BLaER1 (cell line): Measurements from ENCODE around the gene ACTRT2.

ENCODE experiments used
- H3K27ac ChIP-seq: shearing (Covaris generic); formaldehyde crosslinking; 2 replicates; pipeline ENCODE4 v1.8.1; 2022
- H3K27me3 ChIP-seq: shearing (Covaris generic); formaldehyde crosslinking; 2 replicates; pipeline ENCODE4 v1.8.1; 2022
- H3K36me3 ChIP-seq: shearing (Covaris generic); formaldehyde crosslinking; 2 replicates; pipeline ENCODE4 v1.8.1; 2022
- H3K4me1 ChIP-seq: shearing (Covaris generic); formaldehyde crosslinking; 2 replicates; pipeline ENCODE4 v1.8.1; 2022
- H3K4me2 ChIP-seq: shearing (Covaris generic); formaldehyde crosslinking; 2 replicates; pipeline ENCODE4 v1.8.1; 2022
- H3K4me3 ChIP-seq: shearing (Covaris generic); formaldehyde crosslinking; 2 replicates; pipeline ENCODE4 v1.8.1; 2022
- H3K9ac ChIP-seq: shearing (Covaris generic); formaldehyde crosslinking; 2 replicates; pipeline ENCODE4 v1.8.1; 2022
- H3K9me3 ChIP-seq: shearing (Covaris generic); formaldehyde crosslinking; 2 replicates; pipeline ENCODE4 v1.8.1; 2022
- H4K20me1 ChIP-seq: shearing (Covaris generic); formaldehyde crosslinking; 2 replicates; pipeline ENCODE4 v1.8.1; 2022
- Cebpa-rat ChIP-seq: shearing (Covaris generic); IDR thresholded peaks from 2 replicates; pipeline ENCODE4 v1.8.1; 2022

The ACTRT2 gene

DNA sequence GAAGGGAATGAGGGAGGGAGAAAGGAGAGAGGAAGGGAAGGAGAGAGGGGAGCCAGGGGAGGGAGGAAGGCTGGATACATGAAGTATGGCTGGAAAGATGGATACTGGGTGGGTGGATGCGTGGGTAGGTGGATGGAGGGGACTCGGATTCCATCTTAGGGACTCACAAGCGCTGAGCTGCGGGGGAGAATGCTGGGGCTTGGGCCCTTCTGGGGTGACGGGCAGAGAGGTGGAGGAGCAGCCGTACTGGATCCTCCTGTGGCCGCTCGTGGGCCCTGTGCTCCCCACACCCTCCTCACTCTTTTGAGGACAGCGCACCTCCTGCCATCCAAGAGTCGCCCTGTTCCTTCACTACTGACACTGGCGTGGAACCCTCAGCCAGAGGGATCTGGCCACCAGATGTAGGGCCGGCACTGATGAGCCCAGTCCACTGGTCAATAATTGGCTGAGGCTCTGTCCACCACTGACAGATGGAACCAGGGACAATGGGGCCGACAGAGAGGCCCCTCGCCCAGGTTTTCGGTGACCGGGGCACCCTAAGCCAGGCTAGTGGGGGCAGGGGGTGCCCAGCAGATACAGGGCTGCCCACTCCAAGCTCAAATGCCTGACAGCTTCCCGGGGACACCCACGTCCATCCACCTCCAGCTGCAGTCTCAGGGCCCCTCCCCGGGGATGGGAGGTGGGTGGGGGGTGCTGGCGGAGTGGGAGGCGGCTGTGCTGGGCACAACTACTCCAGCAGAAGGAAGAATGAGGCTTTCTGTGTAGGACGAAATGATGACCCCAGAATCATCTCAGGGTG is 4.4 kb upstream of the ACTRT2 start:
- Histone ChIP-seq H3K4me2 (no peak overlapping the region), H3K9ac (no peak overlapping the region), H3K36me3 (no peaks in the 10 kb centered on the region), H3K27me3 (peaks cover 33% of the 10 kb centered on the region), H4K20me1 (peaks cover 27% of the 10 kb centered on the region; the same call in 1 of the 2 replicates), H3K27ac (no peak overlapping the region), H3K4me1 (peaks cover 13% of the 10 kb centered on the region), H3K4me3 (no peak overlapping the region), H3K9me3 (no peaks in the 10 kb centered on the region)
- TF ChIP-seq Cebpa-rat = no peak

DNA sequence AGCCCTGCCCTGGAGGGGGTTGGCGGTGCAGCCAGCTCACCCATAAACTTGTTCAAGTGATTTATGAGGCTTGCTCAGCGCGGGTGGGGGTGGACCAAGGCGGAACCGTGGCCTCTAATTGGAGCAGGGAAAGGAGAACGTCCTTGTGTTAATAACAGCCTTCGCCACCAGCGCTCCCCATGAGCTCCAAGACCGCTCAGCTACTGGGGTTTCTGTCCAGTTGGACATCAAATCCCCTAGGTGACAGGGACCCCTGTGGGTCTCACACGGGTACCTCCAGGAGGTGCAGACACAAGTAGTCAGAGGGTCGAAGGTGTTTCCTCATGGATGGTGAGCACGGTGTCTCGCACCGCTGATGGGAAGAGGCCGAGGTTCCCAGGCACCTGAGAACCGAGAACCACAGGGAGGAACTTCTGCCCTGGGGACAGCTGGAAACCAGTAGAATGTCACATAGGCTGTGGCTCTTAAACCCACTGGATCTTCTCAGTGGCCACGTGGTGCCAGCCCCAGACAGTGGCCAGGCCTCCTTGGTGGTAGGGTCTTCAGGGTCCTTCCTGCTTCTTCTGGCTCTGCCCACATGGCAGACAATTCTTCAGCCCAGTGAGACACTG is 3.7 kb upstream of the ACTRT2 start:
- Histone ChIP-seq H3K27me3 (peaks cover 33% of the 10 kb centered on the region), H3K9ac (no peak overlapping the region), H3K9me3 (no peaks in the 10 kb centered on the region)

DNA sequence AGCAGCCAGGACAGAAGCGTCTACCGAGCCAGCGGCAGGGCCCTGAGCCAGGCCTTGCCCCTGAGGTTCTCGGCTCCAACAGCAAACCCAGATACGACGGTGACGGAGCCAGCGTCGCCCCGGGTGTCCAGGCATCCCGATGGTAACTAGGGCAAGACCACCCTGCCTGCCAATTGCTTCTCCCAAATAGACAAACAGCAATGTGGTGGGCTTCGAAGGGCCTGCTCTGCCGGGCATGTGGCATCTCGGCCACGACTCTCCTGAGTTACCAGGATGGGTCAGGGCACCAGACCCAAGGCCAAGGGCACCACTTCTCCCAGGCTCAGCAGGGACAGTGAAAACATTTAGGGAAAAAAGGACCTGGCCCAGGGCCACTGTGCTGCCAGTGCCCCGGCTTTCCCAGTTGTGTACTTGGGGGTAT is 3.2 kb upstream of the ACTRT2 start:
- H3K27me3 ChIP-seq = peaks cover 33% of the 10 kb centered on the region

More for the DNA sequence above, 3.7 kb upstream of the ACTRT2 start:
- no peak for TF ChIP-seq Cebpa-rat
- Histone ChIP-seq H3K27ac (no peak overlapping the region), H3K4me2 (no peak overlapping the region), H3K36me3 (no peaks in the 10 kb centered on the region), H4K20me1 (peaks cover 27% of the 10 kb centered on the region; the same call in 1 of the 2 replicates), H3K4me1 (peaks cover 7% of the 10 kb centered on the region), H3K4me3 (no peak overlapping the region)

DNA sequence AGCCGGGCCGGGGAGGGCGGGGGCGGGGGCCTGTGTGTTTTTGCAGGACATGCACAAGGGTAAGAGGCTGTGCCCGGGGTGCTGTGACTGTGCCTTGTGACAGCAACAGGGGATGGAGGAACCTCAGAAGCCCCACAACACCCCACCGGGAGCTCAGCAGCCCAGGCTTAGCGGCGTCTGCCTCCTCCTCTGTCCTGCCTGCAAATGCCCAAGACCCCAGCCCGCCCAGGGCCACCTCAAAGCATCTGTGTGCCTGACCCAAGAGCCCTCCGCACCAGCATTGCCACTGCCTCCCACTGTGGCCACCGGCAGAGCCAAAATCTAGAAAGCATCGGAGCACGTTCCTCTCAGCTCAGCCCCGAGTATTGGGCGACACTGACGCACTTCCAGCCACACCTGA is 2.7 kb upstream of the ACTRT2 start:
- Histone ChIP-seq H3K9me3 (no peaks in the 10 kb centered on the region), H3K4me2 (no peak overlapping the region), H3K4me1 (no peaks in the 10 kb centered on the region), H4K20me1 (peaks cover 17% of the 10 kb centered on the region; the same call in 1 of the 2 replicates), H3K9ac (no peak overlapping the region), H3K27me3 (peaks cover 32% of the 10 kb centered on the region), H3K27ac (no peak overlapping the region), H3K4me3 (no peak overlapping the region), H3K36me3 (no peaks in the 10 kb centered on the region)
- TF ChIP-seq Cebpa-rat = no peak

More for the DNA sequence above, 3.2 kb upstream of the ACTRT2 start:
- H4K20me1 ChIP-seq = peaks cover 22% of the 10 kb centered on the region; the same call in 1 of the 2 replicates
- H3K27ac ChIP-seq = no peak overlapping the region
- no peak overlapping the region for H3K9ac ChIP-seq
- H3K4me2 ChIP-seq = no peak overlapping the region
- no peak for TF ChIP-seq Cebpa-rat
- no peak overlapping the region for H3K4me3 ChIP-seq
- H3K9me3 ChIP-seq = no peaks in the 10 kb centered on the region
- H3K36me3 ChIP-seq = no peaks in the 10 kb centered on the region
- peaks cover 2% of the 10 kb centered on the region for H3K4me1 ChIP-seq

DNA sequence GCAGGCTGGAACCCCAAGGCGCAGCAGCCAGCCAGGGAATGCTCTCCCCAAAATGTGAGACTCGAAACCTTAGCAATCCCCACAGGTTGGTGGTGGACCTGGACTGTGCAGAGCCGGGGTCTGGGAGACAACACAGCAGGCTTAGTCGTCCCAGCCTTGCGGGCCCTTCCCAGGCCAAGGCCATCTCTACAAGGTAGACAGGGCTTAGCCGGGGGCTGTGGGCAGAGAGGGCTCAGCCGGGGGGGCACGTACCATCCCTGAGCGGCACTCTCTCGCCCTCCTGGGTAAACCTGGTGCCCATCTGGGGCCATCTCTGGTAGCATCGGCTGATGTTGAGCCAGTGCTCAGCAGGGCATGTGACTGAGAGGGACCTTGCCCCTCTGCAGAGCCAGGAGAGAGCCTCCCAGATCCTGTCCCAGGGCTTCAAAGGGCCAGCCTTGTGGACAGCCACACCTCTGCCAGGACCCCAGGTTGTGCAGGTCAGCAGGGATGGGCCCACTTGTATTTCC is 2.2 kb upstream of the ACTRT2 start:
- H3K27me3 ChIP-seq = peaks cover 27% of the 10 kb centered on the region
- no peak overlapping the region for H3K27ac ChIP-seq
- no peaks in the 10 kb centered on the region for H3K4me1 ChIP-seq
- no peaks in the 10 kb centered on the region for H3K36me3 ChIP-seq
- no peak overlapping the region for H3K4me2 ChIP-seq
- H3K9ac ChIP-seq = no peak overlapping the region
- no peak overlapping the region for H3K4me3 ChIP-seq
- peaks cover 12% of the 10 kb centered on the region; the same call in 1 of the 2 replicates for H4K20me1 ChIP-seq
- no peaks in the 10 kb centered on the region for H3K9me3 ChIP-seq
- TF ChIP-seq Cebpa-rat = no peak

DNA sequence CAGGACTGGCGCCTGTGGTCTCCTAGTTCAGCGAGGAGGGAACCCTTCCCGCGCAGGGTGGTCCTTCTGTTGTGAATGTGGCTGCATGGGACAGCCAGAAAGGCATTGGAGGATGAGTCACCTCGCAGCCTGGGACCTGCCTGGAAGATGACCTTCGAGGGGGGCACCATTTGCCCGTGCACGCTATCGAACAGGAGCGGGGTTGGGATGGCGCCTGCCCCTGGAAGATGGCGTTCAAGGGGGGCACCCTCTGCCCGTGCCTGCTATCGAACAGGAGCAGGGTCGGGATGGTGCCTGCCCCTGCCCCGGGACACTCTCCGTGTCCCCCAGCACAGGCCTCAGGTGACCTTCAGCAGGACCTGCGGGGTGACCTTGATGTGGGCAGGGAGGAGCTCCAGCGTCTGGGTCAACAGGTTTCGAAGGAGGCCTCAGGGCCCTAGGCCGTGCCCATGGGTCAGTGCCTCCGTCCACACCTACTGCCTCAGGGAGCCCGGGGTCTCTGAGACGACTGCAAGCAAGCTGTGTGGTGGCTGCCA is 1.7 kb upstream of the ACTRT2 start:
- no peak overlapping the region for H3K4me3 ChIP-seq
- peaks cover 22% of the 10 kb centered on the region for H3K27me3 ChIP-seq
- H3K4me1 ChIP-seq = no peaks in the 10 kb centered on the region
- peaks cover 8% of the 10 kb centered on the region; the same call in 1 of the 2 replicates for H4K20me1 ChIP-seq
- H3K36me3 ChIP-seq = no peaks in the 10 kb centered on the region
- H3K4me2 ChIP-seq = no peak overlapping the region
- H3K9me3 ChIP-seq = no peaks in the 10 kb centered on the region
- no peak for TF ChIP-seq Cebpa-rat
- no peak overlapping the region for H3K27ac ChIP-seq
- no peak overlapping the region for H3K9ac ChIP-seq

DNA sequence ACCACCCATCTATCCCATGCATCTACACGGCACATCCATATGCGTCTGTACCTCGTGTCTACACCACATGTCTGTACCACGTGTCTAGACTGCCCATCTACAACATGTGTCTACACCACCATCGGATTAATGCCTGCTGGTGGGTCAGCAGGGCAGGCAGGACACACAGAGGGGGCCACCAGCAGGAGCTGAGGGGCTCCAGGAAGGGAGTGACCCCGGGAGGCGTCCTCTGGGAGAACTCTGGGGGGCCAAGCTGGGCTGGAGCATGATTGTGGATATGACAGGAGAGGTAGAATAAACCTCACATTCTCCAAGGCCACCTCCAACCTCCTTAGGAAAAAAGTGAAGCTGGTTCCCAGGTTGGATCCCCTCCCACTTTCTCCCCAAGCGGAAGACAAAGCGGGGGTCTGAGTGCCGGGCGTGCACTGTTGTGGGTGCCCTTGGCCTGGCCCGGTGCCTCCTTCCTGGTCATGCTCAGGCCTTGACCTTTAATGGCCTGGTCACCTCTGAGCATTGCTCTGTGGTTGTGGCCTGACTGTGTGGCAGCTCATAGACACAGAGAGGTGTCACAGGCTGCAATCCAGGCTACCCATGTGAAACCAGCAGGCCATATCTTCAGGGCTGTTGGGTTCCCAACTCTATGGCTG is 881 bp upstream of the ACTRT2 start:
- Histone ChIP-seq H3K27me3 (peaks cover 15% of the 10 kb centered on the region), H4K20me1 (peaks cover 1% of the 10 kb centered on the region; the same call in 1 of the 2 replicates), H3K27ac (no peak overlapping the region), H3K4me1 (no peaks in the 10 kb centered on the region), H3K36me3 (no peaks in the 10 kb centered on the region), H3K9me3 (no peaks in the 10 kb centered on the region), H3K9ac (no peak overlapping the region), H3K4me2 (no peak overlapping the region), H3K4me3 (no peak overlapping the region)
- no peak for TF ChIP-seq Cebpa-rat

DNA sequence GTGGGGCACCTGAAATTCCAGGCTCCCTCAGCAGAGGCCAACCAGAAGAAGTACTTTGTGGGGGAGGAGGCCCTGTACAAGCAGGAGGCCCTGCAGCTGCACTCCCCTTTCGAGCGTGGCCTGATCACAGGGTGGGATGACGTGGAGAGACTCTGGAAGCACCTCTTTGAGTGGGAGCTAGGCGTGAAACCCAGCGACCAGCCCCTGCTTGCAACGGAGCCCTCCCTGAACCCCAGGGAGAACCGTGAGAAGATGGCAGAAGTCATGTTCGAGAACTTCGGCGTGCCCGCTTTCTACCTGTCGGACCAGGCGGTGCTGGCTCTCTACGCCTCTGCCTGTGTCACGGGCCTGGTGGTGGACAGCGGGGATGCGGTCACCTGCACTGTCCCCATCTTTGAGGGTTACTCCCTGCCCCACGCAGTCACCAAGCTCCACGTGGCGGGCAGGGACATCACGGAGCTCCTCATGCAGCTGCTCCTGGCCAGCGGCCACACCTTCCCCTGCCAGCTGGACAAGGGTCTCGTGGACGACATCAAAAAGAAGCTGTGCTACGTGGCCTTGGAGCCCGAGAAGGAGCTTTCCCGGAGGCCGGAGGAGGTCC is 634 bp downstream of the ACTRT2 start:
- Histone ChIP-seq H3K4me3 (no peak overlapping the region), H4K20me1 (no peaks in the 10 kb centered on the region; the same call in 1 of the 2 replicates), H3K4me1 (no peaks in the 10 kb centered on the region), H3K9me3 (no peaks in the 10 kb centered on the region), H3K36me3 (no peaks in the 10 kb centered on the region), H3K27me3 (peaks cover 17% of the 10 kb centered on the region), H3K27ac (no peak overlapping the region), H3K4me2 (no peak overlapping the region), H3K9ac (no peak overlapping the region)
- no peak for TF ChIP-seq Cebpa-rat

DNA sequence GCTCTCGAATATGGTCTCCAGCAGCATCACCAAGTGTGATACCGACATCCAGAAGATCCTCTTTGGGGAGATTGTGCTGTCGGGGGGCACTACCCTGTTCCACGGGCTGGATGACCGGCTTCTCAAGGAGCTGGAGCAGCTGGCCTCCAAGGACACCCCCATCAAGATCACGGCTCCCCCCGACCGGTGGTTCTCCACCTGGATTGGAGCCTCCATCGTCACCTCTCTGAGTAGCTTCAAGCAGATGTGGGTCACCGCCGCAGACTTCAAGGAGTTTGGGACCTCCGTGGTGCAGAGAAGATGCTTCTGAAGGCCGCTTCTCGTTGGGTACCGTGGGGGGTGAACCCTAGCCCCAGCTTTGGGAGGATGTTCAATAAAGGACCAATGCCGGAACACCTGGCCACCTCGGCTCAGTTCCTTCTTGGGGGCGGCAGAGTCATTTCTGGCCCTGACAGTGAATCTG is 1.3 kb downstream of the ACTRT2 start:
- Histone ChIP-seq H3K36me3 (no peaks in the 10 kb centered on the region), H3K4me1 (no peaks in the 10 kb centered on the region), H3K4me2 (no peak overlapping the region), H3K27ac (no peak overlapping the region), H3K9me3 (no peaks in the 10 kb centered on the region), H3K9ac (no peak overlapping the region), H4K20me1 (no peaks in the 10 kb centered on the region; the same call in 1 of the 2 replicates), H3K27me3 (peaks cover 17% of the 10 kb centered on the region), H3K4me3 (no peak overlapping the region)
- TF ChIP-seq Cebpa-rat = no peak
